ENCODE data around the gene PPARD.

The PPARD gene
- long read RNA-seq, partial matches to known transcripts: 2 of 4 reads
- long read RNA-seq, other reads (novel, unspliced or antisense): 2 of 4 reads

- peak within 1 kb of the TSS; percentile 86 for H3K4me3 ChIP-seq (replicated peaks; ENCODE audit: insufficient read depth, low read length)
- no peak within 1 kb of the TSS for H3K27ac ChIP-seq (replicated peaks)
- H3K27me3 ChIP-seq (ENCODE audit: insufficient read depth, poor library complexity, severe bottlenecking): peaks cover 2% of the 10 kb centered on the region
- peak; percentile 84 to 95 for DNase-seq (ENCODE audit: low read depth in 1 of 2, low spot score in 1 of 2)
- no peak for TF ChIP-seq SPI1 (IDR thresholded peaks at IDR 0.05; ENCODE audit: borderline replicate concordance, low read depth)
- peak; percentile 79 for TF ChIP-seq CTCF (IDR thresholded peaks at IDR 0.05; ENCODE audit: insufficient read depth, low read length)
- no peak for TF ChIP-seq REST (IDR thresholded peaks at IDR 0.05; ENCODE audit: insufficient replicate concordance, low read depth)
- peak; percentile 14; the same call in 1 of the 2 replicates for TF ChIP-seq GABPA (IDR thresholded peaks at IDR 0.05; ENCODE audit: low read depth)
- no peak for TF ChIP-seq POLR2AphosphoS5 (IDR thresholded peaks at IDR 0.05; ENCODE audit: low read depth)
Observed at GRCh38 chr6:35342258-35343091, at the start of gene PPARD. PPARD (plus strand) TSS chr6:35342558; CDS start chr6:35411088, 68,530 bp downstream.

GRCh38 chr6:35293681-35294080 is 48.7 kb upstream of the PPARD start:
- DNase-seq (ENCODE audit: low read depth in 1 of 2, low spot score in 1 of 2): no peak
- Histone ChIP-seq H3K27me3 (ENCODE audit: insufficient read depth, poor library complexity, severe bottlenecking) (no peaks in the 10 kb centered on the region), H3K4me3 (replicated peaks; ENCODE audit: insufficient read depth, low read length) (no peak overlapping the region), H3K27ac (replicated peaks) (no peak overlapping the region)
- TF ChIP-seq SPI1 (IDR thresholded peaks at IDR 0.05; ENCODE audit: borderline replicate concordance, low read depth) (no peak), REST (IDR thresholded peaks at IDR 0.05; ENCODE audit: insufficient replicate concordance, low read depth) (no peak), CTCF (IDR thresholded peaks at IDR 0.05; ENCODE audit: insufficient read depth, low read length) (no peak), POLR2AphosphoS5 (IDR thresholded peaks at IDR 0.05; ENCODE audit: low read depth) (no peak), GABPA (IDR thresholded peaks at IDR 0.05; ENCODE audit: low read depth) (no peak)

GRCh38 chr6:35294308-35294945 is 47.9 kb upstream of the PPARD start:
- no peak overlapping the region for H3K27ac ChIP-seq (replicated peaks)
- peak in 1 of 2 experiments; percentile 42 for DNase-seq (ENCODE audit: low read depth in 1 of 2, low spot score in 1 of 2)
- H3K27me3 ChIP-seq (ENCODE audit: insufficient read depth, poor library complexity, severe bottlenecking): no peaks in the 10 kb centered on the region
- no peak for TF ChIP-seq GABPA (IDR thresholded peaks at IDR 0.05; ENCODE audit: low read depth)
- TF ChIP-seq POLR2AphosphoS5 (IDR thresholded peaks at IDR 0.05; ENCODE audit: low read depth): no peak
- TF ChIP-seq CTCF (IDR thresholded peaks at IDR 0.05; ENCODE audit: insufficient read depth, low read length): peak; percentile 80
- H3K4me3 ChIP-seq (replicated peaks; ENCODE audit: insufficient read depth, low read length): no peak overlapping the region

Data from HL-60 (cell line).